Activated naive CD4-positive, alpha-beta T cell treated with anti-CD3 and anti-CD28 coated beads, Interleukin-2, amount 50 U/mL, for 72 hours (primary cell): ENCODE measurements around the gene SLFNL1. TPM values are rescaled to one million over a fixed set of nuclear protein-coding genes. Genes with fewer than 3 reads are reported as not detected.

Experiments used
- ATAC-seq, 2 donors: fragments of 150-1000 bp; cut with Tn5 transposase; 2 replicates each; pipeline ENCODE4 v1.10.0; 2021; ENCODE audit warnings: mild to moderate bottlenecking in 2 of 2, moderate library complexity in 2 of 2
- DNase-seq, 2 donors: peaks; one replicate each; pipeline ENCODE4 v3.0.0; 2021 to 2022; ENCODE audit warnings: low spot score in 2 of 2
- H3K27ac Mint-ChIP-seq, 2 donors: one replicate each; pipeline ENCODE4 v1.8.0; 2022; ENCODE audit warnings: mild to moderate bottlenecking in 2 of 2, mixed read lengths in 2 of 2
- H3K36me3 Mint-ChIP-seq, 2 donors: one replicate each; pipeline ENCODE4 v1.8.0; 2022; ENCODE audit warnings: mixed read lengths in 2 of 2
- H3K9me3 Mint-ChIP-seq, 2 donors: one replicate each; pipeline ENCODE4 v1.8.0; 2022; ENCODE audit warnings: mixed read lengths in 2 of 2
- total RNA-seq, 2 donors: library from RNA; stranded (reverse); gene quantifications; one replicate each; pipeline ENCODE4 v1.2.3, GENCODE V29; 2022

The SLFNL1 gene
- total RNA-seq, 2 donors from 2014 or later: 0.11 to 0.39 TPM

DNA sequence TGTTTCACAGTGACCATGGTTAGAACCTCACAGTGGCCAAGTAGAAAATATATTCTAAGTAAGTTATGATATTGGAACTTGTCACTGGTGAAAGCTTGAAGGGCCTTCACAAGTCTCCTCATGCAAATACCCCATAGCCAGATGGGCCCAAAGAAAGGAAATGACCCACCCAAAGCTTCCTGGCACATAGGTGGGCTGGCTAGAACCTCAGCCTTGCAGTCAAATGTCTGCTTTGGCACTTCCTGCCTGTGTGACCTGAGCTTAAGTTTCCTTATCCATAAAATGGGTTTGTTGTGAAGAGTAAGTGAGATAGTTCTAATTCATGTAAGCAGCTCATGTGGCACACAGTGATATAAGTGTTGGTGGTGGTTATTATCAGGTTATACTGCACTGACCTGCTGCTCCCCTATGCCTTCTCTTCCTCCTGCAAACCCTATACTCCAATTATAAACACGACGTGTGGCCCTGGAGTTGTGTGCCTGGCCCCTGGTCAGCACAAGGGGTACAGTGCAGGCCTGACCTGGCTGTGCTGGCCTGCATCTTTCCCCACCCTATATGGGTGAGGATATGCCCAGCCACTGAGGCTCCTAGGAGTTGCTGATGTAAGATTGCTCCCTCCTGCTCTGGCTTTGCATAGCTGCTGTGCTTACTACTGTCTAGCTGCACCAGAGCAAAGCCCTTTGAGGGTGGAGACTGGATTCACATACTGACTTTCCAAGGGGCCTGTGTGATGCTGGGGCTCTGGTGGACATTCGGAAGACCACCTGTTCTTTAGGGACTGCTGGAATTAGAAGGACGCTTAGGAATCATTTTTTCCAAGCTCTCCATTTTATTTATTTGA lies 4.7 kb upstream of the SLFNL1 start:
- Mint-ChIP-seq H3K27ac (peak overlapping the region in 1 of 2 donors; percentile 47), H3K36me3 (no peaks in the 10 kb centered on the region), H3K9me3 (no peaks in the 10 kb centered on the region)
- ATAC-seq (no peak), DNase-seq (no peak)

DNA sequence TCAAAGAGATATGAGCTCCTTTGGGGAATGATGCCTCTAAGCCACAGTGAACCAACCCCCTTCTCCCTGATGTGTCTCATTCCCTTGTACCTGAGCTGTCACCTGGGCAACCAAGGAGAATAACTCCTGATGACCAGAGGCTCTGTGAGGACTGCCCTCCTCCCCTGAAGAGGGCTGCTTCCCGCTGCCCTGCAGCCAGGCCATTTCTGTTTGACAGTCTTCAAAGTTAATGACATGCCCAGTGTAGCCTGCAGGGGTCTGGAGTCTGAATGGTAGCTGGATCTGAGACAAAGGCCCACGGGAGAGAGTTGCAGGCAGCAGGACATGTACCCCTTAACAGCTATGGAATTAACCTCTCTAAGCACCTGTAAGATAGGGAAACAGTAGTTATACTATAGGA lies 3.4 kb upstream of the SLFNL1 start:
- no peak for ATAC-seq
- Mint-ChIP-seq H3K36me3 (no peaks in the 10 kb centered on the region), H3K27ac (no peak overlapping the region), H3K9me3 (no peaks in the 10 kb centered on the region)
- no peak for DNase-seq

DNA sequence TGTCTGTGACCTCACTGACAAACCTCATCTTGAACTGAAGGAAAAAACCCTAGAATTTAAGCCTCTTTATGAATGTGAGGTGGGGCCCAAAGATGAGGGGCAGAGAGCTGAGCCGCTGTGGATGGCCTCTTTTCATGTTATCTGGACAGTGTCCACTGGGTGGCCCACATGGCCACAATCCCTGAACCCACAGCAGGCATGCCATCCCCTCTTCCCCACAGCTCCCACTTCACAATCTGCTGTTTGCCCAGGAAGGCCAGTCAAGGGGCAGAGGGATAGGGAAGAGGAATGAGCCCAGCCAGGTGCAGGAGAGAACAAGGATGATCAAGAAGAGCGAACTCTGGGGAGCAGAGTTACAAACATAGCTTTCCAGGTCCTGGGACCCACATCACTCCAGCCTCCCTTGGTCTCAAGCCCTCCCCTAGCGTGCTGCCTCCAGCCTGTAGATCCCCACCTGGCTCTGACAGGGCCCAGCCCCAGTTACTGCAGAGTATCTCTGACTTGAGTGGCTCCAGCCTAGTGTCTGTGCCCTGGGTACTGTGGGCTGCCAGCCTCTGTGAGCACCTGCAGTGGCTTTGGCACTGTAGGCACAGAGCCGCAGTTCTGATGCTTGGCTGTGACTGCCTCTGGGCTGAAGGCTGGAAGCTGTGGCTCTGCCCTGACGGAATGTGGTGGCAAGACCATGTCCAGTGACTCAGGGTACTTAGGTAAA lies 1.9 kb upstream of the SLFNL1 start:
- DNase-seq: no peak
- peak overlapping the region in 1 of 2 donors; percentile 22 for H3K27ac Mint-ChIP-seq
- no peaks in the 10 kb centered on the region for H3K36me3 Mint-ChIP-seq
- peak in 1 of 2 donors; percentile 15 for ATAC-seq
- no peaks in the 10 kb centered on the region for H3K9me3 Mint-ChIP-seq

DNA sequence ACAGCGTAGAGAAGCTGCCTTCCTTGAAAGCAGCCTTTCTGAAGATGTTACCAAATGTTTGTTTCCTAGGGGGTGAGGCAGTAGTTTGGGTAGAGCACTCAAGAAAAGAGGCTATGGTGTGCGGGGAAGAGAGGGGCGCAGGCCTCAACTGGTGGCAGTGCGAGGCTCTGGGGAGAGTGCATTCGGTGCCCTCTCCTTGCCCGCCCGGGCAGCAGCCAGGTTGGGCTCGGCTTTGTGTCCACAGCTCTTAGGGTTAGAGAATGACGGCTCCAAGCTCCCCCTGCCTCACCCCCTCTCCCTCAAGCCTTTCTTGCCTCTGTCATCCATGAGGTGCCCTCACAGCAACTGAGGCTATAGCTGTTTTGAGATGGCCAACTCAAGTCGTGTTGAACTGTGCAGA lies 899 bp upstream of the SLFNL1 start:
- ATAC-seq (no peak), DNase-seq (no peak)
- Mint-ChIP-seq H3K36me3 (peaks cover 0 to 4% of the 10 kb centered on the region in 2 donors), H3K9me3 (no peaks in the 10 kb centered on the region), H3K27ac (peak overlapping the region in 1 of 2 donors; percentile 36)

DNA sequence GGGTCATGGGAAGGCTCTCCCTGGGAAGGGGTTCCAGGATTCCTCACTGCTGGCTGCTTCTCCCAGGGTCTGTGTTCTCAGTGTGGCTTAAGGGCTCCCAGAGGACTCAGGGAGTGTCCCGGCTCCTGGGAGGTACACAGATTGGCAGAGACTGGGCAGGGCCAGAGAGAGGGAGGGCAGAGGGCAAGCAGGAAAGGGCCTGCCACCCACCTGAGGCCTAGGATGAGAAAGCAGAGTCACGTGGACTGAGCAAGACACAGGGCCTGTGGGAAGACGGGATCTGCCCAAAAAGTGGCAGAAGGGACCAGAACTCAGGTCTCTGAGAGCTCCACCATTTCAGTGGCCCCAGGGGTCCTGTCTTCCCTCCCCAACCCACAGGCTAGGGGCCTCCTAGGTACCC lies 871 bp downstream of the SLFNL1 start:
- Mint-ChIP-seq H3K36me3 (peaks cover 0 to 8% of the 10 kb centered on the region in 2 donors), H3K27ac (peak overlapping the region; percentile 77 to 94), H3K9me3 (no peaks in the 10 kb centered on the region)
- ATAC-seq: no peak
- no peak for DNase-seq

DNA sequence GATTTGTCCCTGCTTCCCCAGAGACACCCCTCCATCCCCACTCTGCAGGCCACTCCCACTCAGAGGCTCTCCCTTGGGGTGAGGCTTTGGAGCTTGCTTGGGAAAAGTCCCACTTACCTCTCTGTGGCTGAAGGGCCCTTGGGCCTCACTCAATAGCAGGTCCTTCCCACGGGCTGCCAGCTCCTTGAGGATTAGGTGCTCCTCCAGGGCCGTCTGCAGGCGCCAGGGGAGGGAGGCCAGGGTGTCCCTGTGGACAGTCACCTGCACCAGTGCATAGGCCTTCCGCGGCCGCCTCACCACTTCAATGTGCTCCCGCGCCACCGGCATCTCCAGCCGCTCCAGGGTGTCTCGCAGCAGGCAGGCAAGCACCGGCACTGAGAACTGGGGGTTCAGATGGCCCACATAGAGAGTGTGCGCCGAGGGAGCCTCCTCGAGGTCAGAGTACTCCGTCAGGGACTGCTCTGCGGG lies 1.4 kb downstream of the SLFNL1 start:
- H3K27ac Mint-ChIP-seq: peak overlapping the region; percentile 77 to 94
- peaks cover 0 to 8% of the 10 kb centered on the region in 2 donors for H3K36me3 Mint-ChIP-seq
- no peak for ATAC-seq
- DNase-seq: no peak
- no peaks in the 10 kb centered on the region for H3K9me3 Mint-ChIP-seq

DNA sequence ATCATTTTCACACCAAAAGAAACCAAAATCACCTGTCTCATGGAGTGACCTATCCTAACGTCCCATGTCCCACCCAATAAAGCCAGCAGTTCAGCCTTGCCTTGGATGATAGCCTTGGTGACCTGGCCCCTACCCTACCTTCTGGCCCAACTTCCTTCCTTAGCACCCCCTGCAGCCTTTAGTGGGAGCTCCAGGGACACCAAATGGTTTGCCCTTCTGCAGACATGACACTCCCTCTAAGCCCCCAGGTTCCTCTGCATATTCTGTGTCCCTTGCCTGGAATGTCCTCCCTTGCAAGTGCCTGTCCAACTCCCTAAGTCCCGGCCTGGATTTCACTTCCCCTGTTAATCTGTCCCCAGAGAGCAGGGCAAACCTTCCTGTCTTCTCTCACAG lies 2.2 kb downstream of the SLFNL1 start:
- ATAC-seq: no peak
- Mint-ChIP-seq H3K9me3 (no peaks in the 10 kb centered on the region), H3K27ac (peak overlapping the region in 1 of 2 donors; percentile 92), H3K36me3 (peaks cover 0 to 8% of the 10 kb centered on the region in 2 donors)
- DNase-seq: no peak

DNA sequence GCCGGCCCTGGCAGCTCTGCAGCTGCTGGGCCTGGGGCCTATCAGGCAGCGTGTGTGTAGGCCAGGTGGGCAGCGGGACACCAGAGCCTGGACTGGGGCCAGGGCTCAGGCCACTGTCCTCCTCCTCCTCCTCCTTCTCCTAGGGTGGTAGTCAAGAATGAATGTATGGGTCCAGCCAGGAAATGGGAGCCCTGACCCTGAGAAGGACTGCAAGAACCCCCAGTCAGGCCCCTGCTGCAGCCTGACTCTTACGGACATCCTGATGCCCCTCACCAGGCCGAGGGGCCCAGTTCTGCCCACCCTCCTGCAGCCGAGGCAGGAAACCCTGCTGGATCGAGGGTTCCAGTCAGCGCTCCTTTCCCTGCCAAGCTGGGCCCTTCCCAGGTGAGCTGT lies 3.5 kb downstream of the SLFNL1 start:
- no peak overlapping the region for H3K27ac Mint-ChIP-seq
- no peak for DNase-seq
- peaks cover 0 to 8% of the 10 kb centered on the region in 2 donors for H3K36me3 Mint-ChIP-seq
- no peak for ATAC-seq
- H3K9me3 Mint-ChIP-seq: no peaks in the 10 kb centered on the region

DNA sequence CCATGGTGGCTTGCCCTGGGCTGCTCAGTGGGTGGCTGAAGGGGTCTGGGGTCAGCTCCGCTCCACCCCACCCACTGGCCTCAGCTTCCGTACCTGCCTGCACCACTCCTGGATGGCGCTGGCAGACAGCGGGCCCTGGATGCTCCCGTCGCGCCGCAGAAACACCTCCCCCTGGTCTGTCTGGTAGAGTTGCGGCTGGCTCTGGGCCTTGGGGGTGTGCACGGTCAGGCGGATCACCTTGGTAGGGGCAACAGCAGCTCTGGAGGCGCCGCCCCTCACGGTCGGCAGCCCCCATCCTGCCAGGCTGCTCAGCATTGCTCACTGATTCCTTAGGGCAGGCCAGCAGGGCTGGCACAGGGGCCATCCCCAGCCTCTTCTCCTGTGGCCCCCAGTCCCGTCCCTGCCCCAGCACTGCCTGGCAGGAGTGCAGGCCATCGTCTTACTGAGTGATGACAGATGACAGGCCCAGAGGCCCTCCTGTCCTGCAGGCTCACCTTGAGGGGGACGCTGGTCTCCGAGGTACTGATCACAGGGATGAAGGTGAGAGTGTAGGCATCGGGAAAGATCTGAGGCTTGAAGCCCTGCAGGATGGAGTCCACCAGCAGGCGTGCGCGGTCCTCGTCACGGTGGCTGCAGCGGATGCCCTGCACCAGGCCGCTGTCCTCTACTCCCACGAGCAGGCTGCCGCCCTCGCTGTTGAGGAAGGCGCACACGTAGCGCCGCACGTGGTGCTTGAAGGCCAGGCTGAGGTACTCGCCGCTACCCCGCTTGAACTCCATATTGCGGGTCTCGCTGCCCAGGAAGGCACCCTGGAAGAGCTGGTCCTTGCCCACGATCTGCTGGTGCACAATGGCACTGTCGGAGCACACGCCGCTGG lies 4.1 kb downstream of the SLFNL1 start:
- H3K27ac Mint-ChIP-seq: no peak overlapping the region
- H3K9me3 Mint-ChIP-seq: no peaks in the 10 kb centered on the region
- ATAC-seq (no peak), DNase-seq (no peak)
- peaks cover 0 to 10% of the 10 kb centered on the region in 2 donors for H3K36me3 Mint-ChIP-seq

DNA sequence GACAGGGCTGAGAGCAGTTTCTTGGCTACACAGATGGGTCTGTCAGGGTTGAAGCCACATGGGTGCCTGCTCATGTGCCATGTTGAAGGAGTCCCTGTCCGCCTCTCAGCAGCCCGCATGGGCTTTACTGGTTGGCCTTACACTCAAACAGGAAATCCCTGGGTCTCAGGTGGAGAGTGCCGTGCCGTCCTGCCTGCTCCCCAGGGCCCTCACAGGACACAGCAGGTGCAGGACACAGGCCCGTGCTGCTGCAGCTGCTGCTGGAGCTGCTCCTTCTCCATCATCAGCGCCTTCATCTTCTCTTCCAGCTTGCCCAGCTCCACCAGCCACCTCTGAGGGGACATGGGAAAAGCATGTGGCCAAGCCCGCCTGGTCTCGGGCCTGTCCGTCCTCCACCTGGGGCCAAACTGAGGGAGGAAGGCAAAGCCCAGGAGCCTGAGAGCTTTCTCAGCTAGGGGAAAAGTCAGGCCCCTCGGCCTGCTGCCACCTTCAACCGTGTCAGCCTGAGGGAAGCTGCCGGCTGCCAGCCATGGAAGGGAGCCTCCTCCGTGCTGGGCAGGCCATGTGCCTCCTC lies 5.5 kb downstream of the SLFNL1 start:
- Mint-ChIP-seq H3K36me3 (peaks cover 0 to 17% of the 10 kb centered on the region in 2 donors), H3K9me3 (no peaks in the 10 kb centered on the region), H3K27ac (no peak overlapping the region)
- DNase-seq: no peak
- ATAC-seq: no peak

DNA sequence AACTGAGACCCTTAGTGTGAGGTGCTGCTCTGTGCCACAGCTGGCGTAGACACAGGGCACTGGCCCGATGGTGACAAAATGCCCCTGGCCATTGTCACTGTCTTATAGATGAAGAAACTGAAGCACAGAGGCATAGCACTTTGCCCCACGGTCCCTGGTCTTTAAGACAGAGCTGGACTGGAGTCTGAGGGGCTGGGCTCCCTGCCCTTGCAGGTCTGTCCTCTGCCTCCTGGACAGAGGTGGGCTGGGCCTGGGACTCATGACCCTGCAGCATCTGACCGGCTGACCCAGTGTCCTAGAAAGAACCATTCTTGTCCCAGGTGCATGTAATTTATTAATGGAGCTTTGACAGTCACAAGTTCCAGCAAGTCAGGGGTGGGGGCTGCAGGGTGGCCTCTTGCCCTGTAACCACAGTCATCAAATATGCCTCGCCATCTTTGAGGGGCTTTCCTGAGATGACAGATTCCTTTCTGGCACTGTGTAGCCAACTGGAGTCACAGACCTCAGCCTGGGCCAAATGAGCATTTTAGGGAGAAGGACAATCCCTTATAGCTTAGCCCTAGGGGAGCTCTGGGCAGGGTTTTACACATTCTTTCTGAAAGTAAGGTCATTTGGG lies 6.1 kb downstream of the SLFNL1 start:
- DNase-seq: no peak
- no peaks in the 10 kb centered on the region for H3K9me3 Mint-ChIP-seq
- peaks cover 1 to 19% of the 10 kb centered on the region in 2 donors for H3K36me3 Mint-ChIP-seq
- ATAC-seq: no peak
- H3K27ac Mint-ChIP-seq: peak overlapping the region in 1 of 2 donors; percentile 71

DNA sequence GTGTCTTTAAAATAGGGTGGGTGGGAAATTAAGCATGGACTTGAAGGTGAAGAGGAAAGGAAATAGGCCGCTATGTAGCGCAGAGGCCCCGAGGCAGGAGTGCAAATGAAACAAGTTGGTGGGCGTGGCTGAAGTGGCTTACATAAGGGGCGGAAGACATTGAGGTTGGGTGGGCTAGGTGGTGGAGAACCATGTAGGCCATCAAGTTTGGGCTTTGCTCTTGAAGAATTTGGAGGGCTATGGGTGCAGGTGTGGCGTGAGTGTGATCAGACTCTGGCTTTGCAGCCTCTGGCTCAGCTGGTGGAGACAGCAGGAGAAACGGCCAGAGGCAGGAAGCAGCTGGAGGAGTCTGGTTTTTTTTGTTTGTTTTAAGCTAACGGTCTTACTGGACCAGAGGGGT lies 6.7 kb downstream of the SLFNL1 start:
- H3K36me3 Mint-ChIP-seq: peaks cover 6 to 24% of the 10 kb centered on the region in 2 donors
- DNase-seq: no peak
- no peak for ATAC-seq
- H3K9me3 Mint-ChIP-seq: no peaks in the 10 kb centered on the region
- peak overlapping the region; percentile 68 to 71 for H3K27ac Mint-ChIP-seq

DNA sequence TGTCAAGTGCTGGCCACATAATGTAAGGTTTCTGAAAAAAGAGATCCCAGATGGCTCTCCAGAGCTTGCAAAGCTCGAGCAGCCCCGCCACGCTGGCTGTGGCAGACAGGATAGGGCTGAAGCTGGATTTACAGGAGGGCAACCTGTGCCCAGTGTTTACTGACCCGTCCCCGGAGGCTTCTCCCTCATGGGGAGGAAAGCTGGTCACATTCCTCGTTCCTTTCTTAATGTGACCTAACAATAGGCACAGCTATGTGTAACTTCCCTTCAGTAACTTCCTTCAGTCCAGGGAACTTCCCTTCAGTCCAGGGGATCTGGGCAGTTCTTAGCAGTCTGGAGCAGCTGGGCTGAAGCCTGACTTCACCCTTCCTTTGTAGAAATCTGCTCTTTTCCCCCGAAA lies 7.7 kb downstream of the SLFNL1 start:
- H3K9me3 Mint-ChIP-seq: no peaks in the 10 kb centered on the region
- DNase-seq (no peak), ATAC-seq (no peak)
- peak overlapping the region; percentile 68 to 71 for H3K27ac Mint-ChIP-seq
- peaks cover 7 to 24% of the 10 kb centered on the region in 2 donors for H3K36me3 Mint-ChIP-seq

DNA sequence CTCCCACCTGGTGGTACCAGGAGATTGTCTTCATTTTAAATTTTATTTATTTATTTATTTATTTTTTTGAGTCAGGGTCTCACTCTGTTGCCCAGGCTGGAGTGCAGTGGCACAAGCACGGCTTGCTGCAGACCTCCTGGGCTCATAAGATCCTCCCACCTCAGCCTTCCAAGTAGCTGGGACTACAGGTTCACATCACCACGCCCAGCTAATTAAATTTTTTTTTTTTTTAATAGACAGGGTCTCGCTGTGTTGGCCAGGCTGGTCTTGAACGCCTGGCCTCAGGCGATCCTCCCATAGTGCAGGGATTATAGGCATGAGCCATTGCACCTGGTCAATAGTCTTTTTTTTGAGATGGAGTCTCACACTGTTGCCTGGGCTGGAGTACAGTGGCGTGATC lies 8.5 kb downstream of the SLFNL1 start:
- ATAC-seq (no peak), DNase-seq (no peak)
- Mint-ChIP-seq H3K9me3 (no peaks in the 10 kb centered on the region), H3K27ac (no peak overlapping the region), H3K36me3 (peaks cover 15 to 31% of the 10 kb centered on the region in 2 donors)

DNA sequence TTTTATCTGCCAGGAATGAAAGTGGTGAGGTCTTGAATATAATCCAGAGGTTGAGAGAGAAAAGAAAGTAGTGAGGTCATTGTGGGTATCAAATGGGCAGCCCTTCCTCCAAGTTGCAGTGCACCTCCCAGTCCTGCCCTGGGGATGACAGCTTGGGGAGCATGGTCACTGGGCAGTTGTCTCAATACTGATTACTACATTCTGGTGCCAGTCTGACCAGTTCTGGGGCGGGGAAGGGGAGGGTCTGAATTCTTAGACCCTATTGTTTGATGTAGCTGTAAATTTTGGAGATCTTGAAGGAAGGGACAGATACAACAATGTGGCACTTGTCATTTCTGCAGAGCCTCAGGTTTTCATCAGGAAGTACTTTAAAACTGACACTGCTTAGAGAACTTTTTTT lies 11.2 kb downstream of the SLFNL1 start:
- no peaks in the 10 kb centered on the region for H3K9me3 Mint-ChIP-seq
- peaks cover 34 to 35% of the 10 kb centered on the region in 2 donors for H3K36me3 Mint-ChIP-seq
- DNase-seq (no peak), ATAC-seq (no peak)
- no peak overlapping the region for H3K27ac Mint-ChIP-seq

DNA sequence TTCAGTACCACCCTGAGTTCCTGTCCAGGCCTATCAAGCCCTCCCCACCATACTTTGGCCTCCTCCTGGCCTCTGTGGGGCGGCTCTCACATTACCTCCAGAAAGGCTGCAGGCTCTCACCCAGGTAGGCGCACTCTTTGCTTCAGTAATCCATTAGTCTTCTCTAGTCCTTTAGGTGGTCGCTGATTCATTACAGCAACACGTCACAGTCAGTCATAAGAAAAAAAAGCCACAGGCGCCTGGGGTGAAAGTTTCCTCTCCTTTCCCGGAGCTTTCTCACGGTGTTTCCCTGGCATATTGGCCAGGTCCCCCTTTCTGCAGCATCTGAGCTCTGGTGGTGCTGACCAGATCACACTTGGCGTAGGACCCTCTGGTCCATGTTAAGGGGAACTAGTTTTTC lies 12.1 kb downstream of the SLFNL1 start:
- ATAC-seq (no peak), DNase-seq (no peak)
- H3K9me3 Mint-ChIP-seq: no peaks in the 10 kb centered on the region
- peak overlapping the region in 1 of 2 donors; percentile 13 for H3K27ac Mint-ChIP-seq
- H3K36me3 Mint-ChIP-seq: peaks cover 34 to 35% of the 10 kb centered on the region in 2 donors
